ENCODE results near the gene GTF3C5.

DNA sequence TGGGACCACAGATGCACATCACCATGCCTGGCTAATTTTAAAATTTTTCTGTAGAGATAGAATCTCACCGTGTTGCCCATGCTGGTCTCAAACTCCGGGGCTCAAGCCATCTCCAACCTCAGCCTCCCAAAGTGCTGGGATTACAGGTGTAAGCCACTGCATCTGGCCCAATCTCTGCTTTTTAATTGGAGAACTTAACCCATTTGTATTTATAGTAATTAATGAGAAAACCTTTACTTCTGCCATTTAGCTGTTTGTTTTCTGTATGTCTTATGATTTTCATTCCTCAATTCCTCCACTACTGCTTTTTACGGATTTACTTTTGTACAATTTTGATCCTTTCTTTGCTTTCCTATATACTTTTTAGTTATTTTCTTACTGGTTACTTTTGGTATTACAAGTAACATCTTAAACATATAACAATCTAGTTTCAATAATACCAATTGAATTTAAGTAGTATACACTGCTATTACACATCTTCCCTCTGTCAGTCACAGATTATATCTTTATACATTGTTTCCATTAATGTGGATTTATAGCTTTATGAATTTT lies 64.1 kb downstream of the GTF3C5 start:
- TF ChIP-seq EZH2phosphoT487 (IDR thresholded peaks at IDR 0.05; ENCODE audit: borderline replicate concordance) = no peak
- TF ChIP-seq, protein P1, sequence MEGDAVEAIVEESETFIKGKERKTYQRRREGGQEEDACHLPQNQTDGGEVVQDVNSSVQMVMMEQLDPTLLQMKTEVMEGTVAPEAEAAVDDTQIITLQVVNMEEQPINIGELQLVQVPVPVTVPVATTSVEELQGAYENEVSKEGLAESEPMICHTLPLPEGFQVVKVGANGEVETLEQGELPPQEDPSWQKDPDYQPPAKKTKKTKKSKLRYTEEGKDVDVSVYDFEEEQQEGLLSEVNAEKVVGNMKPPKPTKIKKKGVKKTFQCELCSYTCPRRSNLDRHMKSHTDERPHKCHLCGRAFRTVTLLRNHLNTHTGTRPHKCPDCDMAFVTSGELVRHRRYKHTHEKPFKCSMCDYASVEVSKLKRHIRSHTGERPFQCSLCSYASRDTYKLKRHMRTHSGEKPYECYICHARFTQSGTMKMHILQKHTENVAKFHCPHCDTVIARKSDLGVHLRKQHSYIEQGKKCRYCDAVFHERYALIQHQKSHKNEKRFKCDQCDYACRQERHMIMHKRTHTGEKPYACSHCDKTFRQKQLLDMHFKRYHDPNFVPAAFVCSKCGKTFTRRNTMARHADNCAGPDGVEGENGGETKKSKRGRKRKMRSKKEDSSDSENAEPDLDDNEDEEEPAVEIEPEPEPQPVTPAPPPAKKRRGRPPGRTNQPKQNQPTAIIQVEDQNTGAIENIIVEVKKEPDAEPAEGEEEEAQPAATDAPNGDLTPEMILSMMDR (conservative IDR thresholded peaks at IDR 0.05; ENCODE audit: low read length) = no peak; the same call in 1 of the 2 replicates

Measured in Loucy (cell line).